ENCODE results near the gene SNCB. TPM values are rescaled to one million over a fixed set of nuclear protein-coding genes. Genes with fewer than 3 reads are reported as not detected.

The SNCB gene
- total RNA-seq, 1 experiment from 2014 or later, result 6.8 TPM

DNA sequence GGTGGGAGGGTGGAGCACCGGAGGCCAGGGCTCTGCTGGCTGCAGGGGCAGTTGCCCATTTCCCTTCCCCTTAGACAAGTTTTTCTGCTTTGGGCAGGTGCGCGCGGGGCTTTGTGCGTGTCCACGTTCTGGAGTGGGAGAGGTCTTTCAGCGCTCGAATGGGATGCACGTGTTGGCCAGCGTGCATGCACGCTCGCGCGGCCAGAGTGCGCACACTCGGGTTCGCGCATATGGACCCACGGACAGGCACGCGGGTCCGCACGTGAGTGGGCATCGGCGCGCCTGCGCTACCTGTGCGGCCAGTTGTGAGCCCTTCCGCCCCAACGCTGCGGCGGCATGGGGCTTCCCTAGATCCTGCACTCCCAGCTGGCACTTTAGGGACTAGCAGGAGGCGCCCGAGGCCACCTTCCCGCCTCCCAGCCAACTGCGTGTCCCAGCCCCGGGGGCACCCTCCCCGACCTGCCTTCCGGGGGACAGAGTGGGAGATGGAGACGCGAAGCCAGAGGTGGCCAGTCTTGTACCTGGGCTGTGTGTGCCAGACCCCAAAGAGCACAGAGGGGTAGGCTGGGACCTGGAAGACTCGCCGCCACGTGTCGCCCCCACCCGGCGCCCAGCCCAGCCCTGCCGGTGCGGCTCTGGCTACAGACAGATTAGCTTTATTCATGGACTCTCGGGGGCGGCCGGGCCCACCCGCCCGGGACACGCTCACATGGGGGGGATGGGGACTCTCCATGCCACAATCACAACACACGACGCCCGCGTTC is 10.6 kb downstream of the SNCB start (continued):
- TF ChIP-seq MYBL2 (CRISPR knock-in tag; IDR thresholded peaks at IDR 0.05) (0 out of 2 replicates have a peak, but pooled peaks have one; percentile 23), FOXP4 (CRISPR knock-in tag; IDR thresholded peaks at IDR 0.05) (peak; percentile 48), ELF4 (CRISPR knock-in tag; IDR thresholded peaks at IDR 0.05; ENCODE audit: low read depth) (peak; percentile 47; the same call in 1 of the 2 replicates), NR2C2 (CRISPR knock-in tag; IDR thresholded peaks at IDR 0.05) (0 out of 2 replicates have a peak, but pooled peaks have one; percentile 18), FOXP1 (CRISPR knock-in tag; IDR thresholded peaks at IDR 0.05; ENCODE audit: borderline replicate concordance) (peak; percentile 60; the same call in 1 of the 2 replicates), TP53 (CRISPR knock-in tag; IDR thresholded peaks at IDR 0.05) (peak; percentile 55; the same call in 1 of the 2 replicates), ZNF138 (CRISPR knock-in tag; conservative IDR thresholded peaks at IDR 0.05) (peak; percentile 83; the same call in 1 of the 2 replicates), ZBTB21 (CRISPR knock-in tag; IDR thresholded peaks at IDR 0.05; ENCODE audit: borderline replicate concordance) (0 out of 2 replicates have a peak, but pooled peaks have one; percentile 65), PRDM15 (CRISPR knock-in tag; IDR thresholded peaks at IDR 0.05) (0 out of 2 replicates have a peak, but pooled peaks have one; percentile 7)
- TF ChIP-seq, protein P1, sequence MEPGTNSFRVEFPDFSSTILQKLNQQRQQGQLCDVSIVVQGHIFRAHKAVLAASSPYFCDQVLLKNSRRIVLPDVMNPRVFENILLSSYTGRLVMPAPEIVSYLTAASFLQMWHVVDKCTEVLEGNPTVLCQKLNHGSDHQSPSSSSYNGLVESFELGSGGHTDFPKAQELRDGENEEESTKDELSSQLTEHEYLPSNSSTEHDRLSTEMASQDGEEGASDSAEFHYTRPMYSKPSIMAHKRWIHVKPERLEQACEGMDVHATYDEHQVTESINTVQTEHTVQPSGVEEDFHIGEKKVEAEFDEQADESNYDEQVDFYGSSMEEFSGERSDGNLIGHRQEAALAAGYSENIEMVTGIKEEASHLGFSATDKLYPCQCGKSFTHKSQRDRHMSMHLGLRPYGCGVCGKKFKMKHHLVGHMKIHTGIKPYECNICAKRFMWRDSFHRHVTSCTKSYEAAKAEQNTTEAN (CRISPR knock-in tag; IDR thresholded peaks at IDR 0.05), result no peak; the same call in 1 of the 2 replicates
- TF ChIP-seq, protein P2, sequence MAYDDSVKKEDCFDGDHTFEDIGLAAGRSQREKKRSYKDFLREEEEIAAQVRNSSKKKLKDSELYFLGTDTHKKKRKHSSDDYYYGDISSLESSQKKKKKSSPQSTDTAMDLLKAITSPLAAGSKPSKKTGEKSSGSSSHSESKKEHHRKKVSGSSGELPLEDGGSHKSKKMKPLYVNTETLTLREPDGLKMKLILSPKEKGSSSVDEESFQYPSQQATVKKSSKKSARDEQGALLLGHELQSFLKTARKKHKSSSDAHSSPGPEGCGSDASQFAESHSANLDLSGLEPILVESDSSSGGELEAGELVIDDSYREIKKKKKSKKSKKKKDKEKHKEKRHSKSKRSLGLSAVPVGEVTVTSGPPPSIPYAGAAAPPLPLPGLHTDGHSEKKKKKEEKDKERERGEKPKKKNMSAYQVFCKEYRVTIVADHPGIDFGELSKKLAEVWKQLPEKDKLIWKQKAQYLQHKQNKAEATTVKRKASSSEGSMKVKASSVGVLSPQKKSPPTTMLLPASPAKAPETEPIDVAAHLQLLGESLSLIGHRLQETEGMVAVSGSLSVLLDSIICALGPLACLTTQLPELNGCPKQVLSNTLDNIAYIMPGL (CRISPR knock-in tag; IDR thresholded peaks at IDR 0.05), result peak; percentile 72
- TF ChIP-seq, protein P3, sequence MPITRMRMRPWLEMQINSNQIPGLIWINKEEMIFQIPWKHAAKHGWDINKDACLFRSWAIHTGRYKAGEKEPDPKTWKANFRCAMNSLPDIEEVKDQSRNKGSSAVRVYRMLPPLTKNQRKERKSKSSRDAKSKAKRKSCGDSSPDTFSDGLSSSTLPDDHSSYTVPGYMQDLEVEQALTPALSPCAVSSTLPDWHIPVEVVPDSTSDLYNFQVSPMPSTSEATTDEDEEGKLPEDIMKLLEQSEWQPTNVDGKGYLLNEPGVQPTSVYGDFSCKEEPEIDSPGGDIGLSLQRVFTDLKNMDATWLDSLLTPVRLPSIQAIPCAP (CRISPR knock-in tag; IDR thresholded peaks at IDR 0.05), result 0 out of 2 replicates have a peak, but pooled peaks have one; percentile 54

DNA sequence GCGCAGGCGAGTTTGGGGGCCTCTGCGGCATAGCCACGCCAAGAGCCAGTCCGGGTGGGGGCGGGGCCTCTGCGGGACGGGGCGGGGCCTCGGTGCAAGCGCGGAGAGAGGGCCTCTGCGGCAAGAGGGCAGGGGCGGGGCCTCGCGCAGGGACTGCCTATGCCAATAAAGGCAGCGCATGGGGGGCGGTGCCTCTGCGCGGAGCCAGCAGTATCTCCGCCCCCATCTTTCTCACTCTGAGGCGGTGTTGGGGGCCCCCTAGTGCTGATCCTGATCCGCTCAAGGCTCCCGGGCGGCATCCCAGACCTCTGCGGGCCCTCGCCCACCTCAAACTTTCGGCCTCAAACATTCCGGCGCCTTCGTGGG is 11.1 kb downstream of the SNCB start:
- Mint-ChIP-seq H3K36me3 (no peaks in the 10 kb centered on the region), H3K27me3 (ENCODE audit: low read depth) (peaks cover 69% of the 10 kb centered on the region), H3K4me3 (peak overlapping the region; percentile 76), H3K9me3 (no peaks in the 10 kb centered on the region), H3K4me1 (peaks cover 6% of the 10 kb centered on the region), H3K27ac (no peak overlapping the region)
- DNase-seq (ENCODE audit: low spot score) (peak; percentile 98), ATAC-seq (peak; percentile 98)
- TF ChIP-seq ZMAT4 (CRISPR knock-in tag; IDR thresholded peaks at IDR 0.05), result no peak
- no peak for TF ChIP-seq EMX1 (CRISPR knock-in tag; IDR thresholded peaks at IDR 0.05)
- TF ChIP-seq, protein P4, sequence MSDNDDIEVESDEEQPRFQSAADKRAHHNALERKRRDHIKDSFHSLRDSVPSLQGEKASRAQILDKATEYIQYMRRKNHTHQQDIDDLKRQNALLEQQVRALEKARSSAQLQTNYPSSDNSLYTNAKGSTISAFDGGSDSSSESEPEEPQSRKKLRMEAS (CRISPR knock-in tag; IDR thresholded peaks at IDR 0.05), result no peak; the same call in 1 of the 2 replicates
- no peak for TF ChIP-seq SMAD4 (CRISPR knock-in tag; IDR thresholded peaks at IDR 0.05)
- TF ChIP-seq SP1 (CRISPR knock-in tag; conservative IDR thresholded peaks at IDR 0.05), result peak; percentile 78
- TF ChIP-seq ARID4B (CRISPR knock-in tag; IDR thresholded peaks at IDR 0.05; ENCODE audit: borderline replicate concordance), result 0 out of 2 replicates have a peak, but pooled peaks have one; percentile 23
- TF ChIP-seq CBFB (CRISPR knock-in tag; IDR thresholded peaks at IDR 0.05; ENCODE audit: low read depth), result no peak
- CTCF ChIA-PET, result interaction anchor here (0.6 to 1.3 kb wide), 5 partner anchors 11 to 258 kb away, joined by 3 to 4 read pairs (median 3); partner anchors contain the start of genes EIF4E1B and SNCB
- POLR2A ChIA-PET, result interaction anchor here (1.0 kb wide), 1 partner anchor 11 kb away, joined by 3 read pairs; no protein-coding TSS in a partner anchor
